Brain microvascular endothelial cell (primary cell): ENCODE results near the gene LAMA3.

Source experiments
- DNase-seq: peaks from one replicate; pipeline ENCODE4 v3.0.0-alpha.2; 2020
- H3K27ac ChIP-seq: fragments of 250-450 bp; sonication (Bioruptor Pico); 2 replicates; pipeline ENCODE4 v1.5.1; 2020; ENCODE audit warnings: mild to moderate bottlenecking, moderate library complexity
- H3K27me3 ChIP-seq: fragments of 250-450 bp; sonication (Bioruptor Pico); replicated peaks from 2 replicates; pipeline ENCODE4 v1.5.1; 2020; ENCODE audit warnings: mild to moderate bottlenecking
- H3K36me3 ChIP-seq: fragments of 250-450 bp; sonication (Bioruptor Pico); replicated peaks from 2 replicates; pipeline ENCODE4 v1.5.1; 2020; ENCODE audit warnings: mild to moderate bottlenecking
- H3K4me3 ChIP-seq: 2 replicates; pipeline ENCODE4 v1.5.1; 2011; ENCODE audit warnings: low read depth, mild to moderate bottlenecking, control low read depth, low read length, moderate library complexity
- in situ Hi-C: cut with HindIII; loops from 2 replicates; pipeline ENCODE4 v1.10.0; 2017; ENCODE audit warnings: low sequenced_read_pairs, low pct_ligation_motif_present
- TF ChIP-seq, protein P1 (sequence below): IDR thresholded peaks from 2 replicates; pipeline ENCODE4 v1.5.1; 2011; ENCODE audit warnings: low read depth, mild to moderate bottlenecking, moderate library complexity, low read length, control low read depth, inconsistent platforms; ENCODE audit errors: missing control alignments

The LAMA3 gene

DNA sequence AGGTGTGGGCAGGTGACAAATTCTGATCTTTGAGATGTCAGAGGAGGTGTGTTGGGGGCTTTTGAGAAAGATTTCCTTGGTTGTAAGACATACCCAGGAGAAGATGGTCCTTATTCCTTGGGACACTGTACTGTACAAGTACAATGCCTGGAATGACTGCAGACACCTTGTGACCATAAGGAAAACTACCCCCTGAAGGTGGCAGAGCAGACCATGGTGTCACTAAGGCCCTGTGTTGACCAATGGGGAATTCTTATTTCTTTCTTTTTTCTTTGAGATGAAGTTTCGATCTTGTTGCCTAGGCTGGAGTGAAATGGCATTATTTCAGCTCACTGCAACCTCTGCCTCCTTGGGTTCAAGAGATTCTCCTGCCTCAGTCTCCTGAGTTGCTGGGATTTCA lies 22.1 kb upstream of the LAMA3 start:
- no peaks in the 10 kb centered on the region for H3K36me3 ChIP-seq
- no peak overlapping the region for H3K27ac ChIP-seq
- H3K4me3 ChIP-seq: no peak overlapping the region
- DNase-seq: no peak
- in situ Hi-C loops: no loop called here
- TF ChIP-seq, protein P1, sequence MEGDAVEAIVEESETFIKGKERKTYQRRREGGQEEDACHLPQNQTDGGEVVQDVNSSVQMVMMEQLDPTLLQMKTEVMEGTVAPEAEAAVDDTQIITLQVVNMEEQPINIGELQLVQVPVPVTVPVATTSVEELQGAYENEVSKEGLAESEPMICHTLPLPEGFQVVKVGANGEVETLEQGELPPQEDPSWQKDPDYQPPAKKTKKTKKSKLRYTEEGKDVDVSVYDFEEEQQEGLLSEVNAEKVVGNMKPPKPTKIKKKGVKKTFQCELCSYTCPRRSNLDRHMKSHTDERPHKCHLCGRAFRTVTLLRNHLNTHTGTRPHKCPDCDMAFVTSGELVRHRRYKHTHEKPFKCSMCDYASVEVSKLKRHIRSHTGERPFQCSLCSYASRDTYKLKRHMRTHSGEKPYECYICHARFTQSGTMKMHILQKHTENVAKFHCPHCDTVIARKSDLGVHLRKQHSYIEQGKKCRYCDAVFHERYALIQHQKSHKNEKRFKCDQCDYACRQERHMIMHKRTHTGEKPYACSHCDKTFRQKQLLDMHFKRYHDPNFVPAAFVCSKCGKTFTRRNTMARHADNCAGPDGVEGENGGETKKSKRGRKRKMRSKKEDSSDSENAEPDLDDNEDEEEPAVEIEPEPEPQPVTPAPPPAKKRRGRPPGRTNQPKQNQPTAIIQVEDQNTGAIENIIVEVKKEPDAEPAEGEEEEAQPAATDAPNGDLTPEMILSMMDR: no peak
- no peaks in the 10 kb centered on the region for H3K27me3 ChIP-seq

DNA sequence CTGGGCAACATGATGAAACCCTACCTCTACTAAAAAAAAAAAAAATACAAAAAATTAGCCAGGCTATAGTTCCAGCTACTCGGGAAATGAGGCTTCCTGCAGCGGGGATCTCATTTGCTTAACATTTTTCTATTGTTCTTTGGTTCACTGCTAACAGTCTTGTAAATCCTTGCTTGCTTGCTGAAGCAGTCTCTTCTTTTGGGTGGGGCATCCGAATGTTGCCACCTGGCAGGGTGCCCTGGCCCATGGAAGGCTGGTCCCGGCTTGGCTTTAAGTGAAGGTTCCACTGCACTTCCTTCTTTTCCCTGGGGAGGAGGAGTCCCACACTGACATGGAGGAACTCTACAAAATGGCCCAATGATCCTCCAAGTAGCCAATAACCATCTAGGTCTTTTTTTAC lies 20.5 kb upstream of the LAMA3 start:
- Histone ChIP-seq H3K27me3 (no peaks in the 10 kb centered on the region), H3K27ac (no peak overlapping the region), H3K4me3 (no peak overlapping the region), H3K36me3 (no peaks in the 10 kb centered on the region)
- in situ Hi-C loops: no loop called here
- TF ChIP-seq, protein P1: no peak
- DNase-seq: no peak

DNA sequence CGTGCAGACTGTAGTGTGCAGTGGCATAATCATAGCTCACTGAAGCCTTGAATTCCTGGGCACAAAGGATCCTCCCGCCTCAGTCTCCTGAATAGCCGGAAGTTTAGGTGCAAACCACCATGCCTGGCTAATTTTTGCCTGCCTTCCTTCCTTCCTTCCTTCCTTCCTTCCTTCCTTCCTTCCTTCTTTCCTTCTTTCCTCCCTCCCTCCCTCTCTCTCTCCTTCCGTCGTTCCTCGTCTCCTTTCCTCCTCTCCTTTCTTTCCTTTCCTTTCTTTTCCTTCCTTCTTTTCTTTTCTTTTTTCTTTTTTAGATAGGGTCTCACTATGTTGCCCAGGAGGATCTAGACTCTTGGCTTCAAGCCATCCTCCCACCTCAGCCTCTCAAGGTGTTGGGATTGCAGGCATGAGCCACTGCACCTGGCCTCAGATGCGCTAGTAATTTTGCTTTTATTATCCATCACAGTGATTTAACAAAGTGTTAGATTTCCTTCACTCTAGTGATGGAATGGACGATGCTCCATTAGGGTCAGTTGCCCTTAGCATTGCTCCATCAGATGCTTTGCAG lies 20.0 kb upstream of the LAMA3 start:
- Histone ChIP-seq H3K27ac (no peak overlapping the region), H3K36me3 (no peaks in the 10 kb centered on the region), H3K4me3 (no peak overlapping the region), H3K27me3 (no peaks in the 10 kb centered on the region)
- no peak for DNase-seq
- in situ Hi-C loops: no loop called here
- TF ChIP-seq, protein P1: no peak

DNA sequence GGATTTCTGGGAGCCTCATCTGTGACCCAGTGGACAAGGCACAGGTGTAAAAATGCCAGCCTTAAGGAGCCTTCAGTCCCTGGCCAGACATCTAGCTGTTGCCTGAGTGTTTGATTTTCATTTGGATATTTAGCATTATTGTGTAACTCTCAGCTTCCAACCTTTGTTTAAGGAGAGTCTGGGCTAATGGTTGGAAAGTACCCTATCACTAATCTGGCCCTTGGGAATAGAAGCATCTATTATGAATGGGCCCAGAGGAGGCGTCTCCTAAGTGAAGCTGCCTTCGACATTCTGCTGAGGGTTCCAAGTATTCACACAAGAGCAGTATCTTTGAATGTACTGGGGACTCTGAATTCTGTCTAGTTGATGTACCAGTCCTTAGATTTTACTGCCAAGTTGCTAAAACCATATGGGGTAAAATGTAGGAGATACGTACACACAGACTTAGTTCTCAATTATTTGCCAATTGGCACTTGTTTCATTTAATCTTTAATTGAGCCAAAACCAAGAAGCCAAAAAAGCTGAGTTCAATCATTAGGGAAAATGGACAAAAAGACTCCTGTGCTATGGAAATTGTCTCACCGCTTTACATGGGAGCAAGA lies 19.3 kb upstream of the LAMA3 start:
- Histone ChIP-seq H3K27ac (no peak overlapping the region), H3K27me3 (no peaks in the 10 kb centered on the region), H3K36me3 (no peaks in the 10 kb centered on the region), H3K4me3 (no peak overlapping the region)
- TF ChIP-seq, protein P1: no peak
- in situ Hi-C loops: no loop called here
- DNase-seq: no peak

DNA sequence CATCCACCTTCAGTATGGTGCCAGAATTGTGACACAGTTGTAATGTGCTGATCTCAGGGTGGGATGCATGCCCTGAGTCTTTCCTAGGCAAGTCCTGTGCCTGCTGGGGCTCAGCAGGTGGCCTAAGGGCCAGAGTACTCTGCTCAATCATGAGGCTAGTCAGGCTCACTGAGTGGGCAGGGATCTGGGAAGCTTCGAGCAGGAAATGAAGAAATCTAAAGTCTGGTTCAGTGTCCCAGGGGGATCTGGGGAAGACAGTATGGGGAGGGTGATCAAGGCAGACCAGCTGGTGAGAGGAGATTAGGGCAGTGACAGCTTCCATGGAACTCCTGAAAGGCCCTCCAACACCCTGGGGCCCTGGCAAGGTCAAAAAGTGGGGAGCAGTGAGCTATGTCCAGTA lies 17.7 kb upstream of the LAMA3 start:
- Histone ChIP-seq H3K4me3 (no peak overlapping the region), H3K27me3 (no peaks in the 10 kb centered on the region), H3K36me3 (no peaks in the 10 kb centered on the region), H3K27ac (no peak overlapping the region)
- in situ Hi-C loops: no loop called here
- TF ChIP-seq, protein P1: no peak
- DNase-seq: no peak

DNA sequence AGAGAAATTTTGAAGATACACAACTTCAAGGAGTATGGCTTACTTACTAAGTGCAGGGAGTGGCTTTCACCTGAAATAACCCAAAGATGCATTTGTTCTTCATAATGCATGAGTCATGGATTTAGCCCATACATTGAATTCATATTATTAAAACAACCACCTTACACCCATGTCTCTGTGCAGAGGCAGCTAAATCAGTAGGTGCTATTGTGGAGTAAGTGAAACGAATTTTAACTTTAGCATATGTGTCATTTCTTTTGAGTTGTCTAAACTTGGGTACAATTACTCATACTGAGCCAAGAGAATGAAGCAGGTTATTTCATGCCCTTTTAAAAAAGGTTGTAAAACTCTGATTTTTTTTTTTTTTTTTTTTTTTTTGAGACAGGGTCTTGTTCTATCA lies 15.5 kb upstream of the LAMA3 start:
- H3K27me3 ChIP-seq: no peaks in the 10 kb centered on the region
- in situ Hi-C loops: no loop called here
- H3K27ac ChIP-seq: no peak overlapping the region
- H3K36me3 ChIP-seq: no peaks in the 10 kb centered on the region
- DNase-seq: no peak
- H3K4me3 ChIP-seq: no peak overlapping the region
- TF ChIP-seq, protein P1: no peak
